Measurements from ENCODE around the gene GPR25.

GPR25 gene, protein sequence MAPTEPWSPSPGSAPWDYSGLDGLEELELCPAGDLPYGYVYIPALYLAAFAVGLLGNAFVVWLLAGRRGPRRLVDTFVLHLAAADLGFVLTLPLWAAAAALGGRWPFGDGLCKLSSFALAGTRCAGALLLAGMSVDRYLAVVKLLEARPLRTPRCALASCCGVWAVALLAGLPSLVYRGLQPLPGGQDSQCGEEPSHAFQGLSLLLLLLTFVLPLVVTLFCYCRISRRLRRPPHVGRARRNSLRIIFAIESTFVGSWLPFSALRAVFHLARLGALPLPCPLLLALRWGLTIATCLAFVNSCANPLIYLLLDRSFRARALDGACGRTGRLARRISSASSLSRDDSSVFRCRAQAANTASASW

DNA sequence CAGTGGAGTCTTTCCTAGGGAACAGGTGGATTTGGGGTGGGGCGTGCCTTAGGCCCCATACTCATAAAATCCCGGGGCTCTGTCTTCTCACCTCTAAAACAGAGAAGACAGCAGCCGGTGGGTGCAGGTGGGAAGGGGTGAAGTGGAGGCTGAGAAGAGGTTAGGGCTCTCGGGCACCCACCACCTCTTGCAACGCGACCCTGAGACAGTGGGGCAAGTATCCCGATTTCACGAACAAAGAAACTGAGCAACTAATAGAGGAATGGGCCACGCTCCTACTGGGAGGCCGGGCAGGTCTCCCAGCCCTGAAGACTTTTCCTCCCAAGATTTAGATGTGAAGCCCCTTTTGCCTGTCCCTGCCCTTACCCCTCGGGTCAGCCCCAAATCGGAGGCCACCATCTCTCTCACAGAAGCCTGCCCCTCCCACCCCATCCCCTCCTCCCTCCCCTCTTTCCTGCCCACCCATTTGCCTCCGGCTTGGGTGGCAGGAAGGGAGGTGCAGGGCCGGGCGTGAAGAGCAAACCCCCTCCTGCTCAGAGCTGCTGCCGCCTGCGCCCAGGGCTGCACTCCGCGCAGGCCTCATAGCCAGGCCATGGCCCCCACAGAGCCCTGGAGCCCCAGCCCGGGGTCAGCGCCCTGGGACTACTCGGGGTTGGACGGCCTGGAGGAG, at the start of gene GPR25:
TSS of gene GPR25 (plus strand) at position 536 of the 670 bp plus-strand sequence. CDS start at position 593, 57 bp downstream.
- H3K27me3 Mint-ChIP-seq (ENCODE audit: low read depth) = peaks cover 66% of the 10 kb centered on the region
- peaks cover 10% of the 10 kb centered on the region for H3K4me1 Mint-ChIP-seq (ENCODE audit: low read depth)
- DNase-seq (ENCODE audit: low spot score) = no peak
- no peak within 1 kb of the TSS for H3K4me3 Mint-ChIP-seq
- H3K36me3 Mint-ChIP-seq (ENCODE audit: low read depth) = no peaks in the 10 kb centered on the region
- H3K27ac Mint-ChIP-seq = no peak within 1 kb of the TSS
- no peaks in the 10 kb centered on the region for H3K9me3 Mint-ChIP-seq

- no peaks in the 10 kb centered on the region for H3K36me3 Mint-ChIP-seq (ENCODE audit: low read depth)
- H3K4me1 Mint-ChIP-seq (ENCODE audit: low read depth) = no peaks in the 10 kb centered on the region
- no peak overlapping the region for H3K27ac Mint-ChIP-seq
- H3K27me3 Mint-ChIP-seq (ENCODE audit: low read depth) = peaks cover 21% of the 10 kb centered on the region
- DNase-seq (ENCODE audit: low spot score) = no peak
- no peaks in the 10 kb centered on the region for H3K9me3 Mint-ChIP-seq
- no peak overlapping the region for H3K4me3 Mint-ChIP-seq
Observed at GRCh38 chr1:200831091-200831490, 41.7 kb upstream of the GPR25 start.

DNA sequence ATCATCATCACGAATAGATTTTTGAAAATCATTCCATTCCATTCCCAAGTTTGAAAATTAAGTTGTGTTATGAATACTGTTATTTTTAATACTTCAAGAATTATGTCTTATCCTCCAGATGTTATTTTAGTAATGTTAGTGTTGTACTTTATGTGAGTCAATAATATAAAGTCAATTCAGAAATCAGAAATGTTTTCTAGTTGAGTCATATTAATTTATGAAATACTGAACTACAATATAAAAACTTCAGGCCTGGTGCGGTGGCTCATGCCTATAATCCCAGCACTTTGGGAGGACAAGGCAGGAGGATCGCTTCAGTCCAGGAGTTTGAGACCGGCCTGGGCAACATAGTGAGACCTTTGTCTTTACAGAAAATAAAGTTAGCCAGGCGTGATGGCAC, 38.4 kb upstream of the GPR25 start:
- H3K27me3 Mint-ChIP-seq (ENCODE audit: low read depth) = peaks cover 27% of the 10 kb centered on the region
- H3K27ac Mint-ChIP-seq = no peak overlapping the region
- H3K4me1 Mint-ChIP-seq (ENCODE audit: low read depth) = no peaks in the 10 kb centered on the region
- H3K4me3 Mint-ChIP-seq = no peak overlapping the region
- no peak for DNase-seq (ENCODE audit: low spot score)
- H3K36me3 Mint-ChIP-seq (ENCODE audit: low read depth) = no peaks in the 10 kb centered on the region
- H3K9me3 Mint-ChIP-seq = no peaks in the 10 kb centered on the region

GRCh38 chr1:200836213-200836612, 36.6 kb upstream of the GPR25 start:
- no peaks in the 10 kb centered on the region for H3K9me3 Mint-ChIP-seq
- H3K4me1 Mint-ChIP-seq (ENCODE audit: low read depth) = no peaks in the 10 kb centered on the region
- H3K27me3 Mint-ChIP-seq (ENCODE audit: low read depth) = peaks cover 21% of the 10 kb centered on the region
- H3K4me3 Mint-ChIP-seq = no peak overlapping the region
- no peaks in the 10 kb centered on the region for H3K36me3 Mint-ChIP-seq (ENCODE audit: low read depth)
- DNase-seq (ENCODE audit: low spot score) = no peak
- no peak overlapping the region for H3K27ac Mint-ChIP-seq

GRCh38 chr1:200837931-200838571, 34.7 kb upstream of the GPR25 start:
- peaks cover 22% of the 10 kb centered on the region for H3K27me3 Mint-ChIP-seq (ENCODE audit: low read depth)
- H3K9me3 Mint-ChIP-seq = no peaks in the 10 kb centered on the region

DNA sequence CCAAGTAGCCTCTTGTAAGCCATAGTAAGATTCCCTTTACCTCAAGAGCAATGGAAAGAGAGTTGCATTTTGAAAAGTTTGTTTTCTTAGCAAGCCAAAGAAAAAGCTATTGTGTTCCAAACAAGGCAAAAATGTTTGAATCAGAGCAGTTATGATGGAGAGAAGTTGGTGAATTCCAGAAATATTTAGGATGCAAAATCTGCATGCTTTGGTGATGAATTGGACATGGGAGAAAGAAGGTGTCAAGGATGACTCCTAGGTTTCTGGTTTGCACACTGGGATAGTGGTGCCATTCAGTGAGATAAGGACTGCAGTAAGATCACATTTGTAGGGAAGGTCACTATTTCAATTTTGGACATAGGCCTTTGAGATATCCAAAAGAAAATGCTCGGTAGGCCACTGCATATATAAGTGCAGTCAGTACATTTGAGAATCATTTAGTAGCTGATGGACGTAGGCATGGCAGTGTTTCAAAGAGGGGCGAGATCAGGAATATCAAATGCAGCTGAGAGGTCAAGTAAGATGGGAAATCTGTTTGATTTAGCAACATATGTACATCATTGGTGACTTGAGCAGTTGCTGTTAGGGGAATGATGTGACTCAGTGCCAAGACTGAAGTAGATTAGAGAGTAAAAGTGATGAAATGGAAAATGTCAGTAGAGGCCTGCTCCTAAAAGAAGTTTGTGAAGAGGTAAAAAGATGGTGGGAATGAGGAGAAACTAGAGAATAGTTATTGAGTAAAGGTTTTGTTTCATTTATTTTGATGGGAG, 33.9 kb upstream of the GPR25 start:
- H3K4me3 Mint-ChIP-seq = no peak overlapping the region
- H3K4me1 Mint-ChIP-seq (ENCODE audit: low read depth) = no peaks in the 10 kb centered on the region
- H3K9me3 Mint-ChIP-seq = no peaks in the 10 kb centered on the region
- H3K36me3 Mint-ChIP-seq (ENCODE audit: low read depth) = no peaks in the 10 kb centered on the region
- no peak for DNase-seq (ENCODE audit: low spot score)
- H3K27me3 Mint-ChIP-seq (ENCODE audit: low read depth) = peaks cover 23% of the 10 kb centered on the region
- no peak overlapping the region for H3K27ac Mint-ChIP-seq

More at GRCh38 chr1:200837931-200838571, 34.7 kb upstream of the GPR25 start:
- no peak for DNase-seq (ENCODE audit: low spot score)
- H3K4me3 Mint-ChIP-seq = no peak overlapping the region
- no peak overlapping the region for H3K27ac Mint-ChIP-seq
- H3K36me3 Mint-ChIP-seq (ENCODE audit: low read depth) = no peaks in the 10 kb centered on the region
- no peaks in the 10 kb centered on the region for H3K4me1 Mint-ChIP-seq (ENCODE audit: low read depth)

- H3K36me3 Mint-ChIP-seq (ENCODE audit: low read depth) = no peaks in the 10 kb centered on the region
- H3K4me1 Mint-ChIP-seq (ENCODE audit: low read depth) = no peaks in the 10 kb centered on the region
- no peaks in the 10 kb centered on the region for H3K9me3 Mint-ChIP-seq
- H3K4me3 Mint-ChIP-seq = no peak overlapping the region
- peaks cover 40% of the 10 kb centered on the region for H3K27me3 Mint-ChIP-seq (ENCODE audit: low read depth)
- no peak for DNase-seq (ENCODE audit: low spot score)
- no peak overlapping the region for H3K27ac Mint-ChIP-seq
Observed at GRCh38 chr1:200845360-200845759, 27.4 kb upstream of the GPR25 start.

DNA sequence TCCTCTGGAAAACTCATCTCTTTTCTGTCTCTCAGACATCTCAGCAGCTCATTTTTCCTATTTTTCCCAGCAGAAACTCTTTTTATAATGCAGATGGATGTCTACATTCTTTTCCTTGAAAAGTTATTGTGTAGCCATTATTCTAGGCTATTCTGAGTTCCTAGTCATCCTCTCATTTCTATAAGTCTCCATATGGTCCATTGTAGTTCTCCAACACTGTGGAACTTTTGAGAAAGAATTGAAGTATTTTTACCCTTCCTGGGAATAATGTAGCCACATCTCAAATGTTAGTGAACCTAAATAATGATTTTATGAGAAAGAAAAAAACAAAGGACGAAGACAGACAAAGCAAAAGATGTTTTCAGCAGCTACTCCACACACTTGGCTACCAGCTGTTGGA, 26.4 kb upstream of the GPR25 start:
- Mint-ChIP-seq H3K27me3 (ENCODE audit: low read depth) (peaks cover 42% of the 10 kb centered on the region), H3K9me3 (no peaks in the 10 kb centered on the region), H3K4me3 (no peak overlapping the region), H3K36me3 (ENCODE audit: low read depth) (no peaks in the 10 kb centered on the region), H3K27ac (no peak overlapping the region), H3K4me1 (ENCODE audit: low read depth) (no peaks in the 10 kb centered on the region)
- DNase-seq (ENCODE audit: low spot score) = no peak

- Mint-ChIP-seq H3K36me3 (ENCODE audit: low read depth) (no peaks in the 10 kb centered on the region), H3K27ac (no peak overlapping the region), H3K27me3 (ENCODE audit: low read depth) (peaks cover 43% of the 10 kb centered on the region)
Observed at GRCh38 chr1:200849430-200849829, 23.4 kb upstream of the GPR25 start.

GRCh38 chr1:200850554-200850953, 22.2 kb upstream of the GPR25 start:
- DNase-seq (ENCODE audit: low spot score) = no peak
- Mint-ChIP-seq H3K36me3 (ENCODE audit: low read depth) (no peaks in the 10 kb centered on the region), H3K27ac (no peak overlapping the region), H3K27me3 (ENCODE audit: low read depth) (peaks cover 43% of the 10 kb centered on the region), H3K9me3 (no peaks in the 10 kb centered on the region), H3K4me3 (no peak overlapping the region), H3K4me1 (ENCODE audit: low read depth) (no peaks in the 10 kb centered on the region)

More at GRCh38 chr1:200849430-200849829, 23.4 kb upstream of the GPR25 start:
- Mint-ChIP-seq H3K9me3 (no peaks in the 10 kb centered on the region), H3K4me3 (no peak overlapping the region), H3K4me1 (ENCODE audit: low read depth) (no peaks in the 10 kb centered on the region)
- DNase-seq (ENCODE audit: low spot score) = no peak

DNA sequence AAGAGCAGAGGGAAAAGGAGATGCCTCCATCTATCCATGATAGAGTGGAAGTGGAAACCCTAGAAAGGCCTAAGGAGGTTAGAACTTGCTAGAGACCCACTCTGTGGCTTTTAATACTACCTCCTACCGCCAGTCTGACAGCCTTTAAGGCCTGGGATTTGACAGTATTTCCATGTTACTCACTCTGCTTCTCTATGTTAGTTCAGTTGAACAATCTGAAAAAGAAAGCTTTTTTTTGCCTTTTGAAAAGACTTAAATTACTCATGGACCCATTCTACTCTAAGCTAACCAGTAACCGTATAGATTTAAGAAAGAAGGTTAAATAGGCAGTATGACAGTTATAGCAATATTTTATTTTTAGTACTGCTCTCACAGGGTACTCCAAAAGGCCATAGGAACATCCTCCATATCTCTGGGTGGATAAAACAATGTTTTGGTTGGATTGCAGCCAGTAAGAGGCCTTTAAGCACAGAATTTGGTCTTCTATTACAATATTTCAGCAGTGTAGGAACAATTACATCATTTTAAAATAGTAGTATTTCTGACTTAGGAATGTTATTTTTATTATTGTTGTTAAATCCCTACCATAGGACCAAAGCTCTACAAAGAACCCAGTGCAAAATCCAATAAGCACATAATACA, 15.9 kb upstream of the GPR25 start:
- Mint-ChIP-seq H3K4me1 (ENCODE audit: low read depth) (no peaks in the 10 kb centered on the region), H3K27me3 (ENCODE audit: low read depth) (peaks cover 18% of the 10 kb centered on the region), H3K36me3 (ENCODE audit: low read depth) (no peaks in the 10 kb centered on the region), H3K9me3 (no peaks in the 10 kb centered on the region), H3K27ac (no peak overlapping the region), H3K4me3 (no peak overlapping the region)
- DNase-seq (ENCODE audit: low spot score) = no peak

DNA sequence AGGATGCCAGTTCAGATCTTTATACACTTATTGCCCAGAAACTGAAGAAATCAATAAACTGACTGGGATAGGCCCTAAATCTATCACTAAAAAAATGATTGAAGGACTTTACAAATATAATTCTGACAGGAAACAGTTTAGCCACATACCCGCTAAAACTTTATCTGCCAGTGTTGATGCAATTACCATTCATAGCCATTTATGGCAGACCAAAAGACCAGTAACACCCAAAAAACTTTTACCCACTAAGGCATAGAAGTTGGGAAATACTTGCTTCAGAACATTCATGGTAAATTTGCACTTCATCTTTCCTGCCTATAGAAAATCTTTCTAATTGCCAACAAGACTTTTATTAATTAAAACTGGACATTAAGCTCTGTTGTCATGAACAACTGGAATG, 15.0 kb upstream of the GPR25 start:
- no peaks in the 10 kb centered on the region for H3K9me3 Mint-ChIP-seq
- no peaks in the 10 kb centered on the region for H3K36me3 Mint-ChIP-seq (ENCODE audit: low read depth)
- no peak overlapping the region for H3K27ac Mint-ChIP-seq
- H3K4me3 Mint-ChIP-seq = no peak overlapping the region
- no peak for DNase-seq (ENCODE audit: low spot score)
- peaks cover 5% of the 10 kb centered on the region for H3K4me1 Mint-ChIP-seq (ENCODE audit: low read depth)
- H3K27me3 Mint-ChIP-seq (ENCODE audit: low read depth) = peaks cover 23% of the 10 kb centered on the region

DNA sequence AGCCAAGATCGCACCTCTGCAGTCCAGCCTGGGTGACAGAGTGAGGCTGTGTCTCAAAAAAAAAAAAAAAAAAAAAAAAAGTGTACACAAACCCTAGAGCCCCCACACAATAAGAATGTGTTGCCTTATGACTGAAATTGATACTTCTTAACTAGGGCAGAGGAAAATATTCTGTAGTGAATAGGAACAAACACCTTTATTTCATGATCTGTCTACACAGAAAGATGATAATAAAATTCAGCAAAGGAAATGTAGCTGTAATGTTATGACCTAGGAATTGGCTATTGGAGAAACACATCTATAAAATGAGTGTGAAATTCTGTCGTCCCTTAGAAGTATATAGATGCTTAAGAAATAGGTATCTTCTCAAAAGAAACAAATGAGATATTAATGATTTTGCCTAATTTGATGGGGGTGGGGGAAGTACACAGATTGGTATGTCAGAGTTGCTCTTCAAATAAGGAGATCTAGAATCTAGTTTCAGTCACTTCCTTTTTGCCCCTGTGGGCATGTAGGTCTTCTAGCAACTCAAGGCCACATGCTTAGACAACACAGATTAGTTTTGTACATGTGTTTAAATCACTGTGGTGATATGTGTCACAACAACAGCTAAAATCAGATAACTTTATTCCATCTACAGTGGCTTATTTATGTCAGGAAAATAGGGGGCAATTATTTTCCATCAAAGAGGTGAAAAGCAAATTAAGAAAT, 10.7 kb upstream of the GPR25 start:
- Mint-ChIP-seq H3K27me3 (ENCODE audit: low read depth) (peaks cover 36% of the 10 kb centered on the region), H3K4me1 (ENCODE audit: low read depth) (peaks cover 11% of the 10 kb centered on the region), H3K4me3 (no peak overlapping the region), H3K27ac (no peak overlapping the region), H3K9me3 (no peaks in the 10 kb centered on the region), H3K36me3 (ENCODE audit: low read depth) (no peaks in the 10 kb centered on the region)
- DNase-seq (ENCODE audit: low spot score) = no peak
